ENCODE measurements around the gene ZNF519.
"Not testable (repeated sequence)": the region's sequence is repeated elsewhere in the genome, so short reads cannot be mapped to it uniquely, and the experiment has no call there.

DNA sequence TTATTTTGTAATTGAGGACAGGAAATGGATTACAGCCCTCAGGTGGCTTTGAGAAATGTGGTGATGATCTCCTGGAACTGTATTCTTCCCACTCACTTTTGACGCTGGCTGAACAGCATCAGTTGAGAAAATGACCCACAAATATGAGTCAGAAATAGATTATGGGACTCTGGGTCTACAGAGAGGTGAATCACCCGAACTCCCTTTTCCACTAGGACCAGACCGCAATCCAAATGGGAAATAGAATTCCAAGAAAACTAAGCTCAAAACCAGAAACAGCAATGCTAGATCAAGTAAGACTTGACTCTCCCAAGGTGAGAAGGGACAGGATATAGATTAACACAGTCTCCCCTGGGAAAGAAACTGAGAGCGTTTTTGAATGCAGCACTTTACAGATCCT is 5.7 kb upstream of the ZNF519 start:
- TF ChIP-seq, protein P1, sequence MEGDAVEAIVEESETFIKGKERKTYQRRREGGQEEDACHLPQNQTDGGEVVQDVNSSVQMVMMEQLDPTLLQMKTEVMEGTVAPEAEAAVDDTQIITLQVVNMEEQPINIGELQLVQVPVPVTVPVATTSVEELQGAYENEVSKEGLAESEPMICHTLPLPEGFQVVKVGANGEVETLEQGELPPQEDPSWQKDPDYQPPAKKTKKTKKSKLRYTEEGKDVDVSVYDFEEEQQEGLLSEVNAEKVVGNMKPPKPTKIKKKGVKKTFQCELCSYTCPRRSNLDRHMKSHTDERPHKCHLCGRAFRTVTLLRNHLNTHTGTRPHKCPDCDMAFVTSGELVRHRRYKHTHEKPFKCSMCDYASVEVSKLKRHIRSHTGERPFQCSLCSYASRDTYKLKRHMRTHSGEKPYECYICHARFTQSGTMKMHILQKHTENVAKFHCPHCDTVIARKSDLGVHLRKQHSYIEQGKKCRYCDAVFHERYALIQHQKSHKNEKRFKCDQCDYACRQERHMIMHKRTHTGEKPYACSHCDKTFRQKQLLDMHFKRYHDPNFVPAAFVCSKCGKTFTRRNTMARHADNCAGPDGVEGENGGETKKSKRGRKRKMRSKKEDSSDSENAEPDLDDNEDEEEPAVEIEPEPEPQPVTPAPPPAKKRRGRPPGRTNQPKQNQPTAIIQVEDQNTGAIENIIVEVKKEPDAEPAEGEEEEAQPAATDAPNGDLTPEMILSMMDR (conservative IDR thresholded peaks at IDR 0.05), result not testable (repeated sequence)
- TF ChIP-seq EZH2 (IDR thresholded peaks at IDR 0.05; ENCODE audit: low read depth), result not testable (repeated sequence)
